ENCODE measurements around the gene KBTBD3. TPM values are rescaled to one million over a fixed set of nuclear protein-coding genes. Genes with fewer than 3 reads are reported as not detected.

KBTBD3 gene
- total and polyA plus RNA-seq, 2 experiments from 2014 or later = 1.9 to 13.7 TPM

DNA sequence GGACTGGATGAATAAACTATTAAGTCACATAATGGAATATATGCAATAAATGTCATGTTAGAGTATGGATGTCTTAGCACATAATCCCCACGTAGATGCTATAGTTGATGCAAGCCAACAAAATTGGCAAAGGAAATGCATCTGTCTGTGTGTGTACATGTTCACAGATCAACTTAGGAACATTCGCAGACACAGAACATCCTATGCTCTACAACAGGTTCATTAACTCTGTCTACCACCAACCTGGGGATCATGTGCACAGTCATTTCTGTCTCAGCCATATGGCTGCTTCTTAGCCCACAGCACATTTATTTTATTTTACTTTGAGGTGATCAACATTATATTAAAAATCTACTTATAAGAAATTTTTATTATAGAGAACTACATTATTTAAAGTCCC lies 60.1 kb downstream of the KBTBD3 start (continued):
- TF ChIP-seq, protein P1, sequence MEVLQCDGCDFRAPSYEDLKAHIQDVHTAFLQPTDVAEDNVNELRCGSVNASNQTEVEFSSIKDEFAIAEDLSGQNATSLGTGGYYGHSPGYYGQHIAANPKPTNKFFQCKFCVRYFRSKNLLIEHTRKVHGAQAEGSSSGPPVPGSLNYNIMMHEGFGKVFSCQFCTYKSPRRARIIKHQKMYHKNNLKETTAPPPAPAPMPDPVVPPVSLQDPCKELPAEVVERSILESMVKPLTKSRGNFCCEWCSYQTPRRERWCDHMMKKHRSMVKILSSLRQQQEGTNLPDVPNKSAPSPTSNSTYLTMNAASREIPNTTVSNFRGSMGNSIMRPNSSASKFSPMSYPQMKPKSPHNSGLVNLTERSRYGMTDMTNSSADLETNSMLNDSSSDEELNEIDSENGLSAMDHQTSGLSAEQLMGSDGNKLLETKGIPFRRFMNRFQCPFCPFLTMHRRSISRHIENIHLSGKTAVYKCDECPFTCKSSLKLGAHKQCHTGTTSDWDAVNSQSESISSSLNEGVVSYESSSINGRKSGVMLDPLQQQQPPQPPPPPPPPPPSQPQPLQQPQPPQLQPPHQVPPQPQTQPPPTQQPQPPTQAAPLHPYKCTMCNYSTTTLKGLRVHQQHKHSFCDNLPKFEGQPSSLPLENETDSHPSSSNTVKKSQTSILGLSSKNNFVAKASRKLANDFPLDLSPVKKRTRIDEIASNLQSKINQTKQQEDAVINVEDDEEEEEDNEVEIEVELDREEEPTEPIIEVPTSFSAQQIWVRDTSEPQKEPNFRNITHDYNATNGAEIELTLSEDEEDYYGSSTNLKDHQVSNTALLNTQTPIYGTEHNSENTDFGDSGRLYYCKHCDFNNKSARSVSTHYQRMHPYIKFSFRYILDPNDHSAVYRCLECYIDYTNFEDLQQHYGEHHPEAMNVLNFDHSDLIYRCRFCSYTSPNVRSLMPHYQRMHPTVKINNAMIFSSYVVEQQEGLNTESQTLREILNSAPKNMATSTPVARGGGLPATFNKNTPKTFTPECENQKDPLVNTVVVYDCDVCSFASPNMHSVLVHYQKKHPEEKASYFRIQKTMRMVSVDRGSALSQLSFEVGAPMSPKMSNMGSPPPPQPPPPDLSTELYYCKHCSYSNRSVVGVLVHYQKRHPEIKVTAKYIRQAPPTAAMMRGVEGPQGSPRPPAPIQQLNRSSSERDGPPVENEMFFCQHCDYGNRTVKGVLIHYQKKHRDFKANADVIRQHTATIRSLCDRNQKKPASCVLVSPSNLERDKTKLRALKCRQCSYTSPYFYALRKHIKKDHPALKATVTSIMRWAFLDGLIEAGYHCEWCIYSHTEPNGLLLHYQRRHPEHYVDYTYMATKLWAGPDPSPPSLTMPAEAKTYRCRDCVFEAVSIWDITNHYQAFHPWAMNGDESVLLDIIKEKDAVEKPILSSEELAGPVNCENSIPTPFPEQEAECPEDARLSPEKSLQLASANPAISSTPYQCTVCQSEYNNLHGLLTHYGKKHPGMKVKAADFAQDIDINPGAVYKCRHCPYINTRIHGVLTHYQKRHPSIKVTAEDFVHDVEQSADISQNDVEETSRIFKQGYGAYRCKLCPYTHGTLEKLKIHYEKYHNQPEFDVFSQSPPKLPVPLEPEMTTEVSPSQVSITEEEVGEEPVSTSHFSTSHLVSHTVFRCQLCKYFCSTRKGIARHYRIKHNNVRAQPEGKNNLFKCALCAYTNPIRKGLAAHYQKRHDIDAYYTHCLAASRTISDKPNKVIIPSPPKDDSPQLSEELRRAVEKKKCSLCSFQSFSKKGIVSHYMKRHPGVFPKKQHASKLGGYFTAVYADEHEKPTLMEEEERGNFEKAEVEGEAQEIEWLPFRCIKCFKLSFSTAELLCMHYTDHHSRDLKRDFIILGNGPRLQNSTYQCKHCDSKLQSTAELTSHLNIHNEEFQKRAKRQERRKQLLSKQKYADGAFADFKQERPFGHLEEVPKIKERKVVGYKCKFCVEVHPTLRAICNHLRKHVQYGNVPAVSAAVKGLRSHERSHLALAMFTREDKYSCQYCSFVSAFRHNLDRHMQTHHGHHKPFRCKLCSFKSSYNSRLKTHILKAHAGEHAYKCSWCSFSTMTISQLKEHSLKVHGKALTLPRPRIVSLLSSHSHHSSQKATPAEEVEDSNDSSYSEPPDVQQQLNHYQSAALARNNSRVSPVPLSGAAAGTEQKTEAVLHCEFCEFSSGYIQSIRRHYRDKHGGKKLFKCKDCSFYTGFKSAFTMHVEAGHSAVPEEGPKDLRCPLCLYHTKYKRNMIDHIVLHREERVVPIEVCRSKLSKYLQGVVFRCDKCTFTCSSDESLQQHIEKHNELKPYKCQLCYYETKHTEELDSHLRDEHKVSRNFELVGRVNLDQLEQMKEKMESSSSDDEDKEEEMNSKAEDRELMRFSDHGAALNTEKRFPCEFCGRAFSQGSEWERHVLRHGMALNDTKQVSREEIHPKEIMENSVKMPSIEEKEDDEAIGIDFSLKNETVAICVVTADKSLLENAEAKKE (CRISPR knock-in tag; IDR thresholded peaks at IDR 0.05) = no peak

DNA sequence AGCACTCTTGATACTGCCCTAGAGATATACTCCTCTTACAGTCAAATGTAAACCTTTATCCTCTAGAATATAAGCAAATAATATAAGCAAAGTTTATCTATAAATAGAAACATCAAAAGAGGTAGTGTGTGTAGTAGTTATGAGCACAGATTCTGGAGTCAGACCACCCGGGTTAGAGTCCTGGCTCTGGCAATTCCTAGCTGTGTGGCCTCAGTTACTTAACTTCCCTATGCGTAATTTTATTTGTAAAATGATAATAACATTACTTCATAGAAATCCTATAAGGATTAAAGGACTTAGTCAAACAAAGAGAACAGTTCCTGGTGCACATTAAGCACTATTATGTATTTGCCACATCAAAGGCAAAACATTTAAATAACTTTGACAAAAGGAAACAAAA lies 62.1 kb downstream of the KBTBD3 start:
- H3K27me3 Mint-ChIP-seq (ENCODE audit: insufficient read depth, low read depth, poor library complexity) = no peaks in the 10 kb centered on the region
- H3K4me3 Mint-ChIP-seq = no peak overlapping the region
- H3K4me1 ChIP-seq (ENCODE audit: insufficient read depth) = peaks cover 37% of the 10 kb centered on the region
- peaks cover 9% of the 10 kb centered on the region for H4K20me1 ChIP-seq (replicated peaks; ENCODE audit: insufficient read depth)
- H3K27me3 ChIP-seq (ENCODE audit: insufficient read depth) = no peaks in the 10 kb centered on the region
- ATAC-seq (no peak), DNase-seq (ENCODE audit: low spot score) (no peak)
- H3F3A ChIP-seq (replicated peaks; ENCODE audit: low read depth) = no peaks in the 10 kb centered on the region
- no peak overlapping the region for H2AFZ ChIP-seq
- peaks cover 90% of the 10 kb centered on the region for H3K79me2 ChIP-seq (replicated peaks; ENCODE audit: insufficient read depth)
- H3K4me3 ChIP-seq = no peak overlapping the region
- peaks cover 10% of the 10 kb centered on the region for H3K36me3 Mint-ChIP-seq (ENCODE audit: low read depth)
- H3K9me2 ChIP-seq (ENCODE audit: insufficient read depth) = no peaks in the 10 kb centered on the region
- H3K4me2 ChIP-seq = no peak overlapping the region
- H3K9me3 Mint-ChIP-seq = no peaks in the 10 kb centered on the region
- H3K27ac ChIP-seq (ENCODE audit: low read depth) = no peak overlapping the region
- H3K4me1 Mint-ChIP-seq = peaks cover 42% of the 10 kb centered on the region
- peaks cover 5% of the 10 kb centered on the region; the same call in 1 of the 2 replicates for H3K36me3 ChIP-seq (ENCODE audit: insufficient read depth)
- no peak overlapping the region for H3K27ac Mint-ChIP-seq
- TF ChIP-seq, protein P1 (CRISPR knock-in tag; IDR thresholded peaks at IDR 0.05) = no peak
- TF ChIP-seq ZNF331 (CRISPR knock-in tag; IDR thresholded peaks at IDR 0.05; ENCODE audit: low read depth) (no peak), STAT1 (IDR thresholded peaks at IDR 0.05; ENCODE audit: unreplicated experiment) (no peak), EZH2 (IDR thresholded peaks at IDR 0.05; ENCODE audit: low read depth, unreplicated experiment) (no peak)
- TF ChIP-seq, protein P2, sequence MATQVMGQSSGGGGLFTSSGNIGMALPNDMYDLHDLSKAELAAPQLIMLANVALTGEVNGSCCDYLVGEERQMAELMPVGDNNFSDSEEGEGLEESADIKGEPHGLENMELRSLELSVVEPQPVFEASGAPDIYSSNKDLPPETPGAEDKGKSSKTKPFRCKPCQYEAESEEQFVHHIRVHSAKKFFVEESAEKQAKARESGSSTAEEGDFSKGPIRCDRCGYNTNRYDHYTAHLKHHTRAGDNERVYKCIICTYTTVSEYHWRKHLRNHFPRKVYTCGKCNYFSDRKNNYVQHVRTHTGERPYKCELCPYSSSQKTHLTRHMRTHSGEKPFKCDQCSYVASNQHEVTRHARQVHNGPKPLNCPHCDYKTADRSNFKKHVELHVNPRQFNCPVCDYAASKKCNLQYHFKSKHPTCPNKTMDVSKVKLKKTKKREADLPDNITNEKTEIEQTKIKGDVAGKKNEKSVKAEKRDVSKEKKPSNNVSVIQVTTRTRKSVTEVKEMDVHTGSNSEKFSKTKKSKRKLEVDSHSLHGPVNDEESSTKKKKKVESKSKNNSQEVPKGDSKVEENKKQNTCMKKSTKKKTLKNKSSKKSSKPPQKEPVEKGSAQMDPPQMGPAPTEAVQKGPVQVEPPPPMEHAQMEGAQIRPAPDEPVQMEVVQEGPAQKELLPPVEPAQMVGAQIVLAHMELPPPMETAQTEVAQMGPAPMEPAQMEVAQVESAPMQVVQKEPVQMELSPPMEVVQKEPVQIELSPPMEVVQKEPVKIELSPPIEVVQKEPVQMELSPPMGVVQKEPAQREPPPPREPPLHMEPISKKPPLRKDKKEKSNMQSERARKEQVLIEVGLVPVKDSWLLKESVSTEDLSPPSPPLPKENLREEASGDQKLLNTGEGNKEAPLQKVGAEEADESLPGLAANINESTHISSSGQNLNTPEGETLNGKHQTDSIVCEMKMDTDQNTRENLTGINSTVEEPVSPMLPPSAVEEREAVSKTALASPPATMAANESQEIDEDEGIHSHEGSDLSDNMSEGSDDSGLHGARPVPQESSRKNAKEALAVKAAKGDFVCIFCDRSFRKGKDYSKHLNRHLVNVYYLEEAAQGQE (IDR thresholded peaks at IDR 0.05; ENCODE audit: unreplicated experiment) = no peak
